Suppressor macrophage (primary cell): ENCODE data around the gene TEAD4.
"Not testable (repeated sequence)": the region's sequence is repeated elsewhere in the genome, so short reads cannot be mapped to it uniquely, and the experiment has no call there.

Experiments
- DNase-seq, 4 experiments: peaks; one replicate each; pipeline ENCODE4 v3.0.0-alpha.2; 2020 to 2022

Gene TEAD4

GRCh38 chr12:3049611-3050249 lies 90.5 kb downstream of the TEAD4 start:
- peak in 3 of 4 experiments; percentile 11 to 20 (median 12) for DNase-seq

- no peak for DNase-seq
Observed at GRCh38 chr12:3054374-3054773, 95.2 kb downstream of the TEAD4 start.

GRCh38 chr12:3055026-3055703 lies 96.0 kb downstream of the TEAD4 start:
- DNase-seq: no peak

GRCh38 chr12:3055704-3056467 lies 96.7 kb downstream of the TEAD4 start:
- no peak for DNase-seq

GRCh38 chr12:3061059-3061458 lies 101.9 kb downstream of the TEAD4 start:
- DNase-seq: no peak

- no peak for DNase-seq
Observed at GRCh38 chr12:3061501-3062215, 102.5 kb downstream of the TEAD4 start.

GRCh38 chr12:3065300-3065699 lies 106.1 kb downstream of the TEAD4 start:
- DNase-seq: no peak

- DNase-seq: not testable (repeated sequence)
Observed at GRCh38 chr12:3065846-3066245, 106.6 kb downstream of the TEAD4 start.

GRCh38 chr12:3069714-3070113 lies 110.5 kb downstream of the TEAD4 start:
- DNase-seq: no peak

GRCh38 chr12:3071107-3071506 lies 111.9 kb downstream of the TEAD4 start:
- DNase-seq: no peak

GRCh38 chr12:3071710-3072109 lies 112.5 kb downstream of the TEAD4 start:
- DNase-seq: no peak

GRCh38 chr12:3073438-3074250 lies 114.4 kb downstream of the TEAD4 start:
- DNase-seq: peak; percentile 83 to 91 (median 90)

- no peak for DNase-seq
Observed at GRCh38 chr12:3075315-3075714, 116.1 kb downstream of the TEAD4 start.

- DNase-seq: peak; percentile 39 to 85 (median 66)
Observed at GRCh38 chr12:3076730-3077571, 117.8 kb downstream of the TEAD4 start, which contains the start of gene TSPAN9. TSS of gene TSPAN9 (plus strand) at chr12:3077379. CDS start at chr12:3201194, 123,815 bp downstream.

GRCh38 chr12:3077572-3078081 lies 118.4 kb downstream of the TEAD4 start:
- DNase-seq: peak in 1 of 4 experiments; percentile 7

GRCh38 chr12:3078086-3078820 lies 119.1 kb downstream of the TEAD4 start:
- no peak for DNase-seq

GRCh38 chr12:3081091-3081490 lies 121.9 kb downstream of the TEAD4 start:
- DNase-seq: no peak

GRCh38 chr12:3081886-3082285 lies 122.7 kb downstream of the TEAD4 start:
- DNase-seq: no peak

- no peak for DNase-seq
Observed at GRCh38 chr12:3083241-3083920, 124.2 kb downstream of the TEAD4 start.
